Neural cell (in vitro differentiated cells): ENCODE data around the gene ZNF750.

Experiments used
- EP300 ChIP-seq: fragments of 450-650 bp; conservative IDR thresholded peaks from 2 replicates; pipeline ENCODE4 v1.6.1; 2014; ENCODE audit warnings: antibody characterized with exemption, mild to moderate bottlenecking, moderate library complexity; ENCODE audit not compliant: poor library complexity, severe bottlenecking
- MXI1 ChIP-seq: fragments of 450-650 bp; conservative IDR thresholded peaks from 2 replicates; pipeline ENCODE4 v1.6.1; 2014; ENCODE audit warnings: antibody characterized with exemption, mild to moderate bottlenecking; ENCODE audit not compliant: poor library complexity, severe bottlenecking
- POLR2AphosphoS5 ChIP-seq: IDR thresholded peaks from 2 replicates; pipeline ENCODE4 v1.6.1; 2012
- RAD21 ChIP-seq: fragments of 450-650 bp; conservative IDR thresholded peaks from 2 replicates; pipeline ENCODE4 v1.6.1; 2014; ENCODE audit warnings: antibody characterized with exemption, mild to moderate bottlenecking, moderate library complexity
- SMC3 ChIP-seq: fragments of 450-650 bp; conservative IDR thresholded peaks from 2 replicates; pipeline ENCODE4 v1.6.1; 2014; ENCODE audit warnings: antibody characterized with exemption, mild to moderate bottlenecking, moderate library complexity; ENCODE audit not compliant: poor library complexity
- TF ChIP-seq, protein P1 (sequence below): fragments of 450-650 bp; IDR thresholded peaks from 2 replicates; pipeline ENCODE4 v1.5.1; 2014; ENCODE audit warnings: antibody characterized with exemption, mild to moderate bottlenecking, moderate library complexity; ENCODE audit not compliant: poor library complexity, severe bottlenecking

DNA sequence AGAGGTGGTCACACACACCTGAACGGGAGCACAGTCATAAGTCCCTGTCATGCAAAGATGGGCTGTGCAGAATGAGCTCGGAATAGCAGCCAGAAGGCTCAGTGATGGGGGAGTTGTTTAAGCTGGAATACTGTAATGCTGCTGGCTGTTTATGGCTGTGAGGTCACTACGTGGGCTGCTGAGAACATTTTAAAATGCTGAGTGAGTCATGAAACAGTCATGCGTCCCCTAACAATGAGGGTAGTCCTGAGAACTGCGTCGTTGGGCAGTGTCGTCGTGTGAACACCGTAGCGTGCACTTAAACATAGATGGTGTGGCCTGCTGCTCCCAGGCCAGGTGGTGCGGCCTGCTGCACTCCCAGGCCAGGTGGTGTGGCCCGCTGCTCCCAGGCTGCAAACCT lies 48.3 kb downstream of the ZNF750 start:
- no peak for TF ChIP-seq SMC3
- TF ChIP-seq, protein P1, sequence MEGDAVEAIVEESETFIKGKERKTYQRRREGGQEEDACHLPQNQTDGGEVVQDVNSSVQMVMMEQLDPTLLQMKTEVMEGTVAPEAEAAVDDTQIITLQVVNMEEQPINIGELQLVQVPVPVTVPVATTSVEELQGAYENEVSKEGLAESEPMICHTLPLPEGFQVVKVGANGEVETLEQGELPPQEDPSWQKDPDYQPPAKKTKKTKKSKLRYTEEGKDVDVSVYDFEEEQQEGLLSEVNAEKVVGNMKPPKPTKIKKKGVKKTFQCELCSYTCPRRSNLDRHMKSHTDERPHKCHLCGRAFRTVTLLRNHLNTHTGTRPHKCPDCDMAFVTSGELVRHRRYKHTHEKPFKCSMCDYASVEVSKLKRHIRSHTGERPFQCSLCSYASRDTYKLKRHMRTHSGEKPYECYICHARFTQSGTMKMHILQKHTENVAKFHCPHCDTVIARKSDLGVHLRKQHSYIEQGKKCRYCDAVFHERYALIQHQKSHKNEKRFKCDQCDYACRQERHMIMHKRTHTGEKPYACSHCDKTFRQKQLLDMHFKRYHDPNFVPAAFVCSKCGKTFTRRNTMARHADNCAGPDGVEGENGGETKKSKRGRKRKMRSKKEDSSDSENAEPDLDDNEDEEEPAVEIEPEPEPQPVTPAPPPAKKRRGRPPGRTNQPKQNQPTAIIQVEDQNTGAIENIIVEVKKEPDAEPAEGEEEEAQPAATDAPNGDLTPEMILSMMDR = no peak
- no peak for TF ChIP-seq EP300
- no peak for TF ChIP-seq RAD21
- TF ChIP-seq MXI1 = no peak
- no peak for TF ChIP-seq POLR2AphosphoS5
